Neural progenitor cell (in vitro differentiated cells): ENCODE results near the gene MEIS2. TPM values are rescaled to one million over a fixed set of nuclear protein-coding genes. Genes with fewer than 3 reads are reported as not detected.

ENCODE experiments used
- DNase-seq: peaks from one replicate; pipeline ENCODE4 v3.0.0-alpha.2; 2016; ENCODE audit warnings: low spot score
- H2AFZ ChIP-seq: fragments of 200-600 bp; sonication (generic); replicated peaks from 2 replicates; pipeline ENCODE4 v1.6.1; 2016; ENCODE audit warnings: antibody characterized with exemption
- H3F3A ChIP-seq: fragments of 200-600 bp; sonication (generic); 2 replicates; pipeline ENCODE4 v1.6.1; 2016; ENCODE audit warnings: antibody characterized with exemption, low read depth
- H3K27ac ChIP-seq: fragments of 200-600 bp; sonication (generic); 2 replicates; pipeline ENCODE4 v1.5.1; 2016; ENCODE audit warnings: mild to moderate bottlenecking
- H3K27me3 ChIP-seq: fragments of 200-600 bp; sonication (generic); 2 replicates; pipeline ENCODE4 v1.6.1; 2016; ENCODE audit warnings: mild to moderate bottlenecking, moderate library complexity
- H3K36me3 ChIP-seq: fragments of 200-600 bp; sonication (generic); 2 replicates; pipeline ENCODE4 v1.5.1; 2016
- H3K4me1 ChIP-seq: fragments of 200-600 bp; sonication (generic); 2 replicates; pipeline ENCODE4 v1.6.1; 2016; ENCODE audit warnings: mixed run types
- H3K4me2 ChIP-seq: fragments of 200-600 bp; sonication (generic); 2 replicates; pipeline ENCODE4 v1.6.1; 2016
- H3K4me3 ChIP-seq: fragments of 200-600 bp; sonication (generic); 2 replicates; pipeline ENCODE4 v1.5.1; 2016
- H3K79me2 ChIP-seq: fragments of 200-600 bp; sonication (generic); 2 replicates; pipeline ENCODE4 v1.6.1; 2016; ENCODE audit warnings: low read depth
- H3K9ac ChIP-seq: fragments of 200-600 bp; sonication (generic); 2 replicates; pipeline ENCODE4 v1.6.1; 2016
- H3K9me3 ChIP-seq: fragments of 200-600 bp; sonication (generic); 2 replicates; pipeline ENCODE4 v1.5.1; 2016; ENCODE audit warnings: low read depth
- H4K20me1 ChIP-seq: fragments of 200-600 bp; sonication (generic); 2 replicates; pipeline ENCODE4 v1.6.1; 2016; ENCODE audit warnings: low read depth
- H3K27ac Mint-ChIP-seq: 3 replicates; pipeline ENCODE4 v1.8.0; 2021; ENCODE audit warnings: mixed read lengths
- H3K27me3 Mint-ChIP-seq: 2 replicates; pipeline ENCODE4 v1.8.0; 2022; ENCODE audit warnings: low read depth, mild to moderate bottlenecking, inconsistent platforms, moderate library complexity, mixed read lengths; ENCODE audit not compliant: insufficient read depth
- H3K36me3 Mint-ChIP-seq: 3 replicates; pipeline ENCODE4 v1.8.0; 2021; ENCODE audit warnings: mixed read lengths
- H3K4me1 Mint-ChIP-seq: 3 replicates; pipeline ENCODE4 v1.8.0; 2021; ENCODE audit warnings: mixed read lengths
- H3K4me3 Mint-ChIP-seq: 3 replicates; pipeline ENCODE4 v1.8.0; 2021; ENCODE audit warnings: mild to moderate bottlenecking, moderate library complexity, mixed read lengths
- H3K9me3 Mint-ChIP-seq: 3 replicates; pipeline ENCODE4 v1.8.0; 2020; ENCODE audit warnings: mixed read lengths
- CTCF ChIP-seq: fragments of 200-600 bp; sonication (generic); IDR thresholded peaks from 2 replicates; pipeline ENCODE4 v1.5.1; 2017; ENCODE audit warnings: antibody characterized with exemption, mild to moderate bottlenecking
- EZH2 ChIP-seq: fragments of 200-600 bp; sonication (generic); IDR thresholded peaks from 2 replicates; pipeline ENCODE4 v1.6.1; 2017; ENCODE audit warnings: antibody characterized with exemption, mild to moderate bottlenecking, moderate library complexity
- EZH2phosphoT487 ChIP-seq: fragments of 200-600 bp; sonication (generic); IDR thresholded peaks from 2 replicates; pipeline ENCODE4 v1.6.1; 2017; ENCODE audit warnings: antibody characterized with exemption
- total RNA-seq: library from RNA; depleted of rRNA; stranded (reverse); fragments of >200 nt; gene quantifications from 2 replicates; pipeline ENCODE4 v1.2.3, GENCODE V29; 2015; ENCODE audit warnings: low replicate concordance

The MEIS2 gene
- total RNA-seq, 1 donor from 2014 or later, result 18.3 TPM

- TF ChIP-seq EZH2 (no peak), CTCF (no peak), EZH2phosphoT487 (no peak)
- H3K27me3 Mint-ChIP-seq, result peaks cover 10% of the 10 kb centered on the region
- peaks cover 43% of the 10 kb centered on the region for H3K4me1 ChIP-seq
- no peak overlapping the region for H3K27ac Mint-ChIP-seq
- no peaks in the 10 kb centered on the region for H3K36me3 Mint-ChIP-seq
- H3F3A ChIP-seq, result peaks cover 34% of the 10 kb centered on the region
- H2AFZ ChIP-seq, result no peak overlapping the region
- no peaks in the 10 kb centered on the region for H4K20me1 ChIP-seq
- DNase-seq, result peak; percentile 70
- no peaks in the 10 kb centered on the region for H3K9me3 Mint-ChIP-seq
- no peak overlapping the region for H3K9ac ChIP-seq
- no peaks in the 10 kb centered on the region for H3K27me3 ChIP-seq
- no peak overlapping the region for H3K4me3 Mint-ChIP-seq
- no peak overlapping the region for H3K4me3 ChIP-seq
- H3K4me1 Mint-ChIP-seq, result peaks cover 37% of the 10 kb centered on the region
- H3K27ac ChIP-seq, result peak overlapping the region; percentile 91
- H3K36me3 ChIP-seq, result no peaks in the 10 kb centered on the region
- no peaks in the 10 kb centered on the region for H3K9me3 ChIP-seq
- no peaks in the 10 kb centered on the region for H3K79me2 ChIP-seq
- peak overlapping the region; percentile 69 for H3K4me2 ChIP-seq
Measured at GRCh38 chr15:37058316-37058985, 41.9 kb downstream of the MEIS2 start.

- peaks cover 43% of the 10 kb centered on the region for H3K4me1 ChIP-seq
- H3K27ac ChIP-seq, result peak overlapping the region; percentile 91
- H3K4me2 ChIP-seq, result peak overlapping the region; percentile 69
- H3K9me3 Mint-ChIP-seq, result no peaks in the 10 kb centered on the region
- H3K27me3 ChIP-seq, result no peaks in the 10 kb centered on the region
- no peak overlapping the region for H3K9ac ChIP-seq
- peaks cover 34% of the 10 kb centered on the region for H3F3A ChIP-seq
- no peaks in the 10 kb centered on the region for H3K36me3 Mint-ChIP-seq
- TF ChIP-seq EZH2phosphoT487 (no peak), CTCF (no peak), EZH2 (no peak)
- no peaks in the 10 kb centered on the region for H4K20me1 ChIP-seq
- H3K4me3 ChIP-seq, result no peak overlapping the region
- no peaks in the 10 kb centered on the region for H3K9me3 ChIP-seq
- peaks cover 10% of the 10 kb centered on the region for H3K27me3 Mint-ChIP-seq
- DNase-seq, result peak; percentile 29
- peaks cover 37% of the 10 kb centered on the region for H3K4me1 Mint-ChIP-seq
- no peak overlapping the region for H2AFZ ChIP-seq
- H3K27ac Mint-ChIP-seq, result no peak overlapping the region
- no peak overlapping the region for H3K4me3 Mint-ChIP-seq
- H3K36me3 ChIP-seq, result no peaks in the 10 kb centered on the region
- H3K79me2 ChIP-seq, result no peaks in the 10 kb centered on the region
Measured at GRCh38 chr15:37057831-37058230, 42.5 kb downstream of the MEIS2 start.

- Histone ChIP-seq H3K79me2 (no peaks in the 10 kb centered on the region), H3K9ac (no peak overlapping the region), H3F3A (peaks cover 34% of the 10 kb centered on the region), H3K4me1 (peaks cover 43% of the 10 kb centered on the region), H3K9me3 (no peaks in the 10 kb centered on the region), H3K27me3 (no peaks in the 10 kb centered on the region), H3K27ac (peak overlapping the region; percentile 91), H4K20me1 (no peaks in the 10 kb centered on the region), H3K4me3 (no peak overlapping the region), H3K4me2 (peak overlapping the region; percentile 69), H2AFZ (no peak overlapping the region), H3K36me3 (no peaks in the 10 kb centered on the region)
- H3K4me3 Mint-ChIP-seq, result peak overlapping the region; percentile 3
- H3K27me3 Mint-ChIP-seq, result peaks cover 10% of the 10 kb centered on the region
- no peaks in the 10 kb centered on the region for H3K9me3 Mint-ChIP-seq
- H3K4me1 Mint-ChIP-seq, result peaks cover 37% of the 10 kb centered on the region
- peaks cover 2% of the 10 kb centered on the region for H3K36me3 Mint-ChIP-seq
- TF ChIP-seq CTCF (no peak), EZH2phosphoT487 (no peak), EZH2 (no peak)
- DNase-seq, result peak; percentile 38
- H3K27ac Mint-ChIP-seq, result peak overlapping the region; percentile 69
Measured at GRCh38 chr15:37057256-37057655, 43.1 kb downstream of the MEIS2 start.
